GM12864 (cell line): ENCODE results near the gene FYCO1.

Source experiments
- DNase-seq: peaks from one replicate; pipeline ENCODE4 v3.0.0-alpha.2; 2011; ENCODE audit warnings: low read depth
- H3K4me3 ChIP-seq: 2 replicates; pipeline ENCODE4 v1.5.1; 2011; ENCODE audit warnings: mild to moderate bottlenecking, low read depth, low read length, control low read depth
- CTCF ChIP-seq: IDR thresholded peaks from 2 replicates; pipeline ENCODE4 v1.5.1; 2011; ENCODE audit warnings: low read depth, mild to moderate bottlenecking, moderate library complexity, low read length, control low read depth, inconsistent platforms; ENCODE audit errors: missing control alignments

FYCO1 gene

GRCh38 chr3:45950131-45950530, 45.5 kb downstream of the FYCO1 start:
- H3K4me3 ChIP-seq = no peak overlapping the region
- no peak for DNase-seq
- TF ChIP-seq CTCF = no peak

DNA sequence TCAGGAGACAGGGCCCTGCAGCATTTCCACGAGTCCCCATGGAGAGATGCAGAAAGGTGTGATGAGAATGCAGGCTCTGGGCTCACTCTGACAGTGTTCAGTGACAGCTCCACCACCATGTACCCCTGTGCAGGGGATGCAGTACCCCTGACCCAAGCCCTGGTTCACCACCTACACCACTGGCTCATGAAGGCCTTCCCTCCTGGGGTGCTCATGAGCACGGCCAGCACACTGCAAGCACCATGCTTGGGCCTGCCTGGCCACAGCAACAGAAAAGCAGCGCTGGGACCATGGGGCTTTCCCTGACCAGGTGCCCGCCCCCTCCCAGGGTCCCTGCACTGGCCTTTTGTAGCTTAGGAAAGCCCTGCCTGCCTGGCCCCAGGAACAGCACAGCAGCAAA, 46.2 kb downstream of the FYCO1 start:
- DNase-seq = no peak
- H3K4me3 ChIP-seq = no peak overlapping the region
- no peak for TF ChIP-seq CTCF

DNA sequence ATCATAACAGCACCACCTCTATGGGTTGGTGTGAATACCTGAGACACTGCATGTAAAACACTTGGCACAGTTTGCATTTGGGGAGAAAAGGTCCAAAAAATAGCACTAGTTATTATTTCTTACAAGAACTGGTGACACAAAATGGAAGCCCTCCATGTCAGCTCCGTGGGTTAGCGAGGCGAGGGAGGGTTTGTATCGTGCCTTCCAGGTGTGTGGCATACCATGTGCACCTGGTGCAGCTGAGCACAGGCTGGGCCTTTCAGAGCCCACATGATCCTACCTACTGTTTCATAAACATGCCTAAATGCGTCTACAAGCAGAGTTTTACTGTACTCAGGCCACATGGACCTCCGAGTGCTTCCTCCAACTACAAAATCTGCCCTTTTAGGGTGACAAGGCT, 46.7 kb downstream of the FYCO1 start:
- DNase-seq = no peak
- no peak for TF ChIP-seq CTCF
- H3K4me3 ChIP-seq = no peak overlapping the region

- TF ChIP-seq CTCF = no peak
- no peak for DNase-seq
Observed at GRCh38 chr3:45948311-45948781, 47.3 kb downstream of the FYCO1 start.

GRCh38 chr3:45947361-45947760, 48.3 kb downstream of the FYCO1 start:
- TF ChIP-seq CTCF = no peak
- no peak for DNase-seq
- no peak overlapping the region for H3K4me3 ChIP-seq

More at GRCh38 chr3:45948311-45948781, 47.3 kb downstream of the FYCO1 start:
- no peak overlapping the region for H3K4me3 ChIP-seq

- no peak for DNase-seq
- no peak overlapping the region for H3K4me3 ChIP-seq
- TF ChIP-seq CTCF = no peak
Observed at GRCh38 chr3:45946875-45947274, 48.7 kb downstream of the FYCO1 start.

GRCh38 chr3:45946307-45946706, 49.3 kb downstream of the FYCO1 start:
- peak; percentile 14 for TF ChIP-seq CTCF
- no peak for DNase-seq
- no peak overlapping the region for H3K4me3 ChIP-seq
